CD4-positive, alpha-beta T cell (primary cell): Measurements from ENCODE around the gene CRHBP. TPM values are rescaled to one million over a fixed set of nuclear protein-coding genes. Genes with fewer than 3 reads are reported as not detected.

Experiments used
- ATAC-seq: fragments of 200-7000 bp; cut with Tn5 transposase; one replicate; pipeline ENCODE4 v1.10.0; 2022; ENCODE audit warnings: mild to moderate bottlenecking; ENCODE audit not compliant: poor library complexity
- CTCF ChIA-PET: fragments of 350-600 bp; sonication (Branson Sonifier 250); formaldehyde crosslinking; loops from one replicate; lab custom pipeline; 2021; ENCODE audit warnings: antibody characterized with exemption, inconsistent platforms; lab: Charles Lee
- POLR2A ChIA-PET: fragments of 350-600 bp; sonication (Branson Sonifier 250); formaldehyde crosslinking; loops from one replicate; lab custom pipeline; 2021; ENCODE audit warnings: antibody characterized with exemption, inconsistent platforms; lab: Charles Lee
- DNase-seq, 14 experiments: peaks; one replicate each; pipeline ENCODE4 v3.0.0-alpha.2; 2013 to 2020; ENCODE audit warnings: mixed read lengths in 2 of 14
- H3K27ac ChIP-seq, 2 donors: one replicate each; pipeline versions ENCODE4 v1.5.1 to v1.7.0; 2013; ENCODE audit warnings: low read length in 2 of 2, low read depth in 1 of 2, mild to moderate bottlenecking in 1 of 2
- H3K27me3 ChIP-seq, 2 experiments: 1 replicate in 1 of 2; 2 replicates in 1 of 2; pipeline versions ENCODE4 v1.6.1 to v1.7.0; 2013; ENCODE audit warnings: low read length in 2 of 2, control low read depth in 1 of 2, mild to moderate bottlenecking in 1 of 2, moderate library complexity in 1 of 2; ENCODE audit not compliant: insufficient read depth in 2 of 2, control insufficient read depth in 1 of 2
- H3K36me3 ChIP-seq: one replicate; pipeline ENCODE4 v1.6.1; 2013; ENCODE audit warnings: low read length, control low read depth; ENCODE audit not compliant: insufficient read depth
- H3K4me1 ChIP-seq: one replicate; pipeline ENCODE4 v1.6.1; 2013; ENCODE audit warnings: low read length, control low read depth; ENCODE audit not compliant: insufficient read depth
- H3K4me3 ChIP-seq: one replicate; pipeline ENCODE4 v1.5.1; 2013; ENCODE audit warnings: mild to moderate bottlenecking, low read length, moderate library complexity
- H3K9me3 ChIP-seq, 2 experiments: 1 replicate in 1 of 2; 2 replicates in 1 of 2; pipeline versions ENCODE4 v1.6.1 to v1.7.0; 2013; ENCODE audit warnings: low read length in 2 of 2, mild to moderate bottlenecking in 2 of 2, control low read depth in 1 of 2, moderate library complexity in 1 of 2; ENCODE audit not compliant: control insufficient read depth in 1 of 2, insufficient read depth in 1 of 2
- H3K27ac Mint-ChIP-seq: one replicate; pipeline ENCODE4 v1.8.0; 2020; ENCODE audit warnings: mixed read lengths
- H3K27me3 Mint-ChIP-seq: one replicate; pipeline ENCODE4 v1.8.0; 2021; ENCODE audit warnings: mixed read lengths
- H3K36me3 Mint-ChIP-seq: one replicate; pipeline ENCODE4 v1.8.0; 2021; ENCODE audit warnings: low read depth, mixed read lengths
- H3K4me1 Mint-ChIP-seq: one replicate; pipeline ENCODE4 v1.8.0; 2021; ENCODE audit warnings: low read depth, mixed read lengths
- H3K4me3 Mint-ChIP-seq: one replicate; pipeline ENCODE4 v1.8.0; 2020; ENCODE audit warnings: mild to moderate bottlenecking, mixed read lengths
- H3K9me3 Mint-ChIP-seq: one replicate; pipeline ENCODE4 v1.8.0; 2020; ENCODE audit warnings: mixed read lengths
- intact Hi-C, 2 experiments: fragments of 100-400 bp; cut with DNase I in 1 of 2; cut with micrococcal nuclease in 1 of 2; formaldehyde crosslinking; loops; one replicate each; pipeline versions ENCODE4 v1.15.1 to v1.9.0; 2023 to 2025; cut with DNase I, micrococcal nuclease
- total RNA-seq, 174 experiments: library from RNA in 2 of 174; stranded (reverse) in 2 of 174; gene quantifications; one replicate each; pipeline ENCODE4 v1.2.3 and lab custom pipeline; 2021 to 2026
- TF ChIP-seq, protein P1 (sequence below): fragments of 200-600 bp; IDR thresholded peaks from one replicate; pipeline ENCODE4 v1.8.0; 2022; ENCODE audit warnings: antibody characterized with exemption, mild to moderate bottlenecking

CRHBP gene
- total RNA-seq, 2 experiments from 2014 or later: not detected

DNA sequence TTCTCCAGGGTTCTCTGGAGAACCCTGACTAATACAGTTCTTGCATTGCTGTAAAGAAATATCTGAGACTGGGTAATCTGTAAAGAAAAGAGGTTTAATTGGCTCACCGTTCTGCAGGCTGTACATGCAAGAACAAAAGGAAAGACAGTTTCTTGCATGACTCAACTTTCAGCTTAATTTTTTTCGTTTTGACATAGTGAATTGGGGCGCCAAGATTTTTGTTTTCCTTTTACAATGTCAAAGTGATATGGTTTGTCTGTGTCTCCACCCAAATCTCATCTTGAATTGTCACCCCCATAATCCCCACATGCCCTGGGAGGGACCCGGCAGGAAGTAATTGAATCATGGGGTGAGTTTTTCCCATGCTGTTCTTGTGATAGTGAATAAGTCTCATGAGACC is 11.8 kb upstream of the CRHBP start:
- ChIA-PET POLR2A (no interaction called here), CTCF (no interaction called here)
- no peak for ATAC-seq
- DNase-seq: no peak
- Mint-ChIP-seq H3K36me3 (no peaks in the 10 kb centered on the region), H3K27ac (no peak overlapping the region), H3K9me3 (no peaks in the 10 kb centered on the region), H3K27me3 (peaks cover 7% of the 10 kb centered on the region), H3K4me3 (no peak overlapping the region), H3K4me1 (no peaks in the 10 kb centered on the region)
- H3K9me3 ChIP-seq: no peaks in the 10 kb centered on the region
- H3K27me3 ChIP-seq: no peaks in the 10 kb centered on the region
- H3K27ac ChIP-seq: no peak overlapping the region
- H3K4me3 ChIP-seq: no peak overlapping the region
- TF ChIP-seq, protein P1, sequence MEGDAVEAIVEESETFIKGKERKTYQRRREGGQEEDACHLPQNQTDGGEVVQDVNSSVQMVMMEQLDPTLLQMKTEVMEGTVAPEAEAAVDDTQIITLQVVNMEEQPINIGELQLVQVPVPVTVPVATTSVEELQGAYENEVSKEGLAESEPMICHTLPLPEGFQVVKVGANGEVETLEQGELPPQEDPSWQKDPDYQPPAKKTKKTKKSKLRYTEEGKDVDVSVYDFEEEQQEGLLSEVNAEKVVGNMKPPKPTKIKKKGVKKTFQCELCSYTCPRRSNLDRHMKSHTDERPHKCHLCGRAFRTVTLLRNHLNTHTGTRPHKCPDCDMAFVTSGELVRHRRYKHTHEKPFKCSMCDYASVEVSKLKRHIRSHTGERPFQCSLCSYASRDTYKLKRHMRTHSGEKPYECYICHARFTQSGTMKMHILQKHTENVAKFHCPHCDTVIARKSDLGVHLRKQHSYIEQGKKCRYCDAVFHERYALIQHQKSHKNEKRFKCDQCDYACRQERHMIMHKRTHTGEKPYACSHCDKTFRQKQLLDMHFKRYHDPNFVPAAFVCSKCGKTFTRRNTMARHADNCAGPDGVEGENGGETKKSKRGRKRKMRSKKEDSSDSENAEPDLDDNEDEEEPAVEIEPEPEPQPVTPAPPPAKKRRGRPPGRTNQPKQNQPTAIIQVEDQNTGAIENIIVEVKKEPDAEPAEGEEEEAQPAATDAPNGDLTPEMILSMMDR: no peak
- intact Hi-C loops: no loop called here
- no peaks in the 10 kb centered on the region for H3K4me1 ChIP-seq
- H3K36me3 ChIP-seq: no peaks in the 10 kb centered on the region

DNA sequence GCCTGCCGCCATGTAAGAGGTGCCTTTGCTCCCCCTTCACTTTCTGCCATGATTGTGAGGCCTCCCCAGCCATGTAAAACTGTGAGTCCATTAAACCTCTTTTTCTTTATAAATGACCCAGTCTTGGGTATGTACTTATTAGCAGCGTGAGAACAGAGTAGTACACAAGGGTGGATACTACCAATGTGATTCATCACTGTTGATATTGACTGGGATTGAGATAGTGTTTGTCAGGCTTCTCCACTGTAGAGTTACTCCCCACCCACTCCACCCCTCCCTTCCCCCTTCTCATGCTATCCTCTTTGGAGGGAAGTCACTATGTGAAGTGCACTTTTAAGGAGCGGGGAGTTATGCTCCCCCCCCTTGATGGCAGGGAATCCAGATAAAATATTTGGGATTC is 11.4 kb upstream of the CRHBP start:
- no peaks in the 10 kb centered on the region for H3K36me3 ChIP-seq
- Mint-ChIP-seq H3K4me3 (no peak overlapping the region), H3K27me3 (peaks cover 11% of the 10 kb centered on the region), H3K36me3 (no peaks in the 10 kb centered on the region), H3K27ac (no peak overlapping the region), H3K9me3 (no peaks in the 10 kb centered on the region), H3K4me1 (no peaks in the 10 kb centered on the region)
- intact Hi-C loops: no loop called here
- H3K4me1 ChIP-seq: no peaks in the 10 kb centered on the region
- no peak overlapping the region for H3K27ac ChIP-seq
- ATAC-seq: no peak
- ChIA-PET CTCF (no interaction called here), POLR2A (no interaction called here)
- no peaks in the 10 kb centered on the region for H3K9me3 ChIP-seq
- H3K4me3 ChIP-seq: no peak overlapping the region
- H3K27me3 ChIP-seq: no peaks in the 10 kb centered on the region
- no peak for DNase-seq
- TF ChIP-seq, protein P1: no peak

DNA sequence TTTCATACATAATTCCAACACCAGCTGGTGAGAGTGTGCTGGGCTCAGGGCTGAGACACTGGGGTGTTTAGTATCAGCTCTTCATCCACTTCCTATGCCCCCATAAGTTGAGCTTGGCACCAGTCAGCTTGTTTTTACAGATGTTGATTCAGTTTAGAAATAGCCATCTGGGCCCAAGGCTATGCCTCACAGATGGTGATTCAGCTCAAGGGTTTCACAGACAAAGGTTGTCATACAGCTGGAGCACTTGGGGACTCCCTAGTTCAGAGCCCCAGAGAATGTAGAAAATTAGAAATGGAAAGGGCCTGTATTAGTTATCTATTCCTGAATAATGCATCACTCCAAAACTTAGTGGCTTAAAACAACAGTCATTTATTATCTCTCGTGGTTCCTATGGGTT is 10.3 kb upstream of the CRHBP start:
- Histone ChIP-seq H3K36me3 (no peaks in the 10 kb centered on the region), H3K4me1 (no peaks in the 10 kb centered on the region), H3K9me3 (no peaks in the 10 kb centered on the region), H3K27me3 (no peaks in the 10 kb centered on the region), H3K4me3 (no peak overlapping the region), H3K27ac (no peak overlapping the region)
- H3K27ac Mint-ChIP-seq: no peak overlapping the region
- CTCF ChIA-PET: no interaction called here
- no peak overlapping the region for H3K4me3 Mint-ChIP-seq
- POLR2A ChIA-PET: no interaction called here
- DNase-seq (no peak), ATAC-seq (no peak)
- H3K36me3 Mint-ChIP-seq: no peaks in the 10 kb centered on the region
- H3K9me3 Mint-ChIP-seq: no peaks in the 10 kb centered on the region
- H3K4me1 Mint-ChIP-seq: no peaks in the 10 kb centered on the region
- TF ChIP-seq, protein P1: no peak
- H3K27me3 Mint-ChIP-seq: peaks cover 11% of the 10 kb centered on the region
- intact Hi-C loops: no loop called here
